DND-41 (cell line): Measurements from ENCODE around the gene UVRAG.
"Not testable (repeated sequence)": the region's sequence is repeated elsewhere in the genome, so short reads cannot be mapped to it uniquely, and the experiment has no call there.

Experiments used
- ATAC-seq: fragments of 200-7000 bp; cut with Tn5 transposase; 3 replicates; pipeline ENCODE4 v1.9.1; 2021; ENCODE audit warnings: low read depth; ENCODE audit not compliant: insufficient read depth
- DNase-seq: peaks from one replicate; pipeline ENCODE4 v3.0.0-alpha.2; 2020
- H2AFZ ChIP-seq: 2 replicates; pipeline ENCODE4 v1.6.0; 2012; ENCODE audit warnings: low read depth, low read length
- H3K27ac ChIP-seq: 2 replicates; pipeline ENCODE4 v1.5.1; 2012; ENCODE audit warnings: low read length, inconsistent platforms
- H3K27me3 ChIP-seq: fragments of 200-600 bp; sonication (generic); 2 replicates; pipeline ENCODE4 v1.6.0; 2012; ENCODE audit warnings: low read length, mild to moderate bottlenecking, inconsistent platforms; ENCODE audit not compliant: insufficient read depth, poor library complexity
- H3K36me3 ChIP-seq: 2 replicates; pipeline ENCODE4 v1.5.1; 2012; ENCODE audit warnings: low read length, inconsistent platforms; ENCODE audit not compliant: insufficient read depth
- H3K4me1 ChIP-seq: 2 replicates; pipeline ENCODE4 v1.5.1; 2012; ENCODE audit warnings: mild to moderate bottlenecking, low read length; ENCODE audit not compliant: insufficient read depth
- H3K4me2 ChIP-seq: 2 replicates; pipeline ENCODE4 v1.6.0; 2012; ENCODE audit warnings: mild to moderate bottlenecking, moderate library complexity, low read length, inconsistent platforms; ENCODE audit not compliant: insufficient read depth
- H3K4me3 ChIP-seq, 2 experiments: fragments of 200-600 bp in 1 of 2; shearing (Covaris generic) in 1 of 2; 2 replicates each; pipeline ENCODE4 v1.5.1; 2012 to 2016; ENCODE audit warnings: inconsistent platforms in 2 of 2, low read length in 2 of 2, mild to moderate bottlenecking in 2 of 2, low read depth in 1 of 2, moderate library complexity in 1 of 2
- H3K79me2 ChIP-seq: 2 replicates; pipeline ENCODE4 v1.6.0; 2012; ENCODE audit warnings: low read length, inconsistent platforms; ENCODE audit not compliant: insufficient read depth
- H3K9ac ChIP-seq: 2 replicates; pipeline ENCODE4 v1.6.0; 2012; ENCODE audit warnings: low read depth, mild to moderate bottlenecking, inconsistent platforms, low read length, moderate library complexity
- H3K9me3 ChIP-seq: 2 replicates; pipeline ENCODE4 v1.5.1; 2012; ENCODE audit warnings: low read length, moderate library complexity, mild to moderate bottlenecking, inconsistent platforms; ENCODE audit not compliant: insufficient read depth, severe bottlenecking
- H4K20me1 ChIP-seq: 2 replicates; pipeline ENCODE4 v1.6.0; 2012; ENCODE audit warnings: low read length; ENCODE audit not compliant: insufficient read depth
- EZH2 ChIP-seq: IDR thresholded peaks from 3 replicates; pipeline ENCODE4 v1.6.1; 2012; ENCODE audit warnings: borderline replicate concordance, low read depth, mild to moderate bottlenecking, moderate library complexity, low read length, inconsistent platforms; ENCODE audit not compliant: severe bottlenecking
- TF ChIP-seq, protein P1 (sequence below): IDR thresholded peaks from 2 replicates; pipeline ENCODE4 v1.5.1; 2012; ENCODE audit warnings: borderline replicate concordance, low read length, moderate library complexity, mild to moderate bottlenecking; ENCODE audit not compliant: poor library complexity, severe bottlenecking; ENCODE audit errors: extremely low read depth

Gene UVRAG

DNA sequence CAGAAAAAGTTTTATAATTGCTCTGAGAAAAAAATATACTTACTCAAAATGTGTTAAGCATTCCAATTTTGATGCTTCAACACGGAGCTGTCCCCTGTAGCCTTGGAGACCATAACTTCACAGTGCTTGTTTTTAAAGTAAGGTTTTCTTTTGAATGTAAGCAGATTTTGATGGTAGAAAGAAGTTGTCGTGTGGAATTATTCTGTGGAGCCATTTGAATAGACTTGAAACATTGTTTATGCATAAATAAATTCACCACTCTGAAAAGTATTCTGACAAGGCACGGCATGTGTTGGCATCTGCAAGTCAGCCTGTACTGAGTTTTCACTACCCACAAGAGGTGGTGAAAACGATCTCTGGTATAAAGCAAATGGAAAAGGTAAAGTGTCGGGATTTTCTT is 115.5 kb downstream of the UVRAG start:
- Histone ChIP-seq H3K36me3 (no peaks in the 10 kb centered on the region), H3K4me2 (no peak overlapping the region), H2AFZ (no peak overlapping the region), H3K4me1 (no peaks in the 10 kb centered on the region), H3K9ac (no peak overlapping the region), H3K27ac (no peak overlapping the region), H4K20me1 (0 out of 2 replicates have a peak, but pooled peaks cover 4% of the 10 kb centered on the region), H3K79me2 (no peaks in the 10 kb centered on the region), H3K27me3 (no peaks in the 10 kb centered on the region), H3K4me3 (no peak overlapping the region), H3K9me3 (no peaks in the 10 kb centered on the region)
- DNase-seq (no peak), ATAC-seq (no peak)
- TF ChIP-seq, protein P1, sequence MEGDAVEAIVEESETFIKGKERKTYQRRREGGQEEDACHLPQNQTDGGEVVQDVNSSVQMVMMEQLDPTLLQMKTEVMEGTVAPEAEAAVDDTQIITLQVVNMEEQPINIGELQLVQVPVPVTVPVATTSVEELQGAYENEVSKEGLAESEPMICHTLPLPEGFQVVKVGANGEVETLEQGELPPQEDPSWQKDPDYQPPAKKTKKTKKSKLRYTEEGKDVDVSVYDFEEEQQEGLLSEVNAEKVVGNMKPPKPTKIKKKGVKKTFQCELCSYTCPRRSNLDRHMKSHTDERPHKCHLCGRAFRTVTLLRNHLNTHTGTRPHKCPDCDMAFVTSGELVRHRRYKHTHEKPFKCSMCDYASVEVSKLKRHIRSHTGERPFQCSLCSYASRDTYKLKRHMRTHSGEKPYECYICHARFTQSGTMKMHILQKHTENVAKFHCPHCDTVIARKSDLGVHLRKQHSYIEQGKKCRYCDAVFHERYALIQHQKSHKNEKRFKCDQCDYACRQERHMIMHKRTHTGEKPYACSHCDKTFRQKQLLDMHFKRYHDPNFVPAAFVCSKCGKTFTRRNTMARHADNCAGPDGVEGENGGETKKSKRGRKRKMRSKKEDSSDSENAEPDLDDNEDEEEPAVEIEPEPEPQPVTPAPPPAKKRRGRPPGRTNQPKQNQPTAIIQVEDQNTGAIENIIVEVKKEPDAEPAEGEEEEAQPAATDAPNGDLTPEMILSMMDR = no peak

DNA sequence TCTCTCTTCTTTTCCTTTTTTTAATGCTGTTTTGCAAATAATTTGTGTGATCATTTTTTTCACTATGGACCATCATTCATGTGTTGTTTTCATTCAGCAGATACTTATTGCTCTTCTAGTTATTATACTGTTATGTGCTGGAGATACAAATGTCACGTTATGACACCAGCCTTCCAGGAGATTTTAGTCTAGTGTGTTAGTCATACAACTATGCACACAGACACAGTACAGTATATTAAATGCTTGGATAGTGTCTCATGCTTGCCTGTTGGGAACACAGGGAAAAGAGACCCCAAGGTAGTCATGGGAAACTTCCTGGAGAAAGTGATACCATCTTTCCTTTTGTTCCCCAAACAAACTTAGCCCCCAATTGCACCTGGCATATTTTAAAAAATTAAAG is 116.1 kb downstream of the UVRAG start:
- 0 out of 2 replicates have a peak, but pooled peaks cover 4% of the 10 kb centered on the region for H4K20me1 ChIP-seq
- no peaks in the 10 kb centered on the region for H3K9me3 ChIP-seq
- DNase-seq = no peak
- no peaks in the 10 kb centered on the region for H3K36me3 ChIP-seq
- H3K27ac ChIP-seq = no peak overlapping the region
- H3K4me1 ChIP-seq = no peaks in the 10 kb centered on the region
- H3K27me3 ChIP-seq = no peaks in the 10 kb centered on the region
- H3K79me2 ChIP-seq = no peaks in the 10 kb centered on the region
- no peak overlapping the region for H3K9ac ChIP-seq
- TF ChIP-seq, protein P1 = no peak
- no peak for TF ChIP-seq EZH2
- ATAC-seq = no peak
- H2AFZ ChIP-seq = no peak overlapping the region
- H3K4me3 ChIP-seq = no peak overlapping the region
- H3K4me2 ChIP-seq = no peak overlapping the region

DNA sequence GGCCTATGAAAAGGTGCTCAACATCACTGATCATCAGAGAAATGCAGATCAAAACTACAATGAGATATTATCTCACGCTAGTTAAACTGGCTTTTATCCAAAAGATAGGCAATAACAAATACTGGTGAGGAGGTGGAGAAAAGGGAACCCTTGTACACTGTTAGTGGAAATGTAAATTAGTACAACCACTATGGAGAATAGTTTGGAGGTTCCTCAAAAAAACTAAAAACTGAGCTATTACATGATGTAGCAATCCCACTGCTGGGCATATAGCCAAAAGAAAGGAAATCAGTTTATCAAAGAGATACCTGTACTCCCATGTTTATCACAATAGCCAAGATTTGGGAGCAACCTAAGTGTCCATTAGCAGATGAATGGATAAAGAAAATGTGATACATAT is 118.7 kb downstream of the UVRAG start:
- H3K9ac ChIP-seq, H3K27me3 ChIP-seq, H3K4me3 ChIP-seq, DNase-seq, H3K4me1 ChIP-seq, ATAC-seq, H3K79me2 ChIP-seq, H4K20me1 ChIP-seq, H3K27ac ChIP-seq, H2AFZ ChIP-seq, H3K9me3 ChIP-seq, H3K4me2 ChIP-seq, H3K36me3 ChIP-seq: not testable (repeated sequence)

DNA sequence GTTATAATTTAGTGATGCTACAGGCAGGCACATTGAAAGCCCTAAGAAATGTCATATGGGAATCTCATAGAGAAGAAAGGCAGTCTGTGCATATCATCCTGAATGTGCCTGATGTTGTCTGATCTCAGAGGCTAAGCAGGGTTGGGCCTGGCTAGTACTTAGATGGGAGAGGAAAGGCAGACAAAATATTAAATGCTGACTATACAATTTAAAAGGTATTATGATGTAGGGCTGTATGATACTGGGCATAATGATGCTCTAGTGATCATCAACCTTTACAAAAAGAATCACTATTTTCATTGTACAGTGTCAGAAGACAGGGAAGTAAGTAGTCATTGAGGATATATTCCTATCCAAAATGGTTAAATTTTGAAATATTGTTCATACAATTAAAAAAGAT is 119.8 kb downstream of the UVRAG start:
- Histone ChIP-seq H3K9ac (no peak overlapping the region), H2AFZ (no peak overlapping the region), H3K9me3 (no peaks in the 10 kb centered on the region), H3K36me3 (no peaks in the 10 kb centered on the region), H3K27ac (no peak overlapping the region), H3K79me2 (no peaks in the 10 kb centered on the region), H3K27me3 (no peaks in the 10 kb centered on the region), H3K4me3 (no peak overlapping the region), H3K4me1 (no peaks in the 10 kb centered on the region), H4K20me1 (0 out of 2 replicates have a peak, but pooled peaks cover 5% of the 10 kb centered on the region), H3K4me2 (no peak overlapping the region)
- TF ChIP-seq, protein P1 = no peak
- TF ChIP-seq EZH2 = no peak
- ATAC-seq = no peak
- DNase-seq = no peak
